Dermis blood vessel endothelial cell (primary cell): ENCODE data around the gene ITGAE. TPM values are rescaled to one million over a fixed set of nuclear protein-coding genes. Genes with fewer than 3 reads are reported as not detected.

Experiments used
- DNase-seq: peaks from one replicate; pipeline ENCODE4 v3.0.0; 2010
- total RNA-seq: library from RNA; depleted of rRNA; stranded (reverse); fragments of >200 nt; gene quantifications from 2 replicates; pipeline ENCODE4 v1.2.3, GENCODE V29; 2014

Gene ITGAE
- total RNA-seq, 1 donor from 2014 or later: 15.7 TPM

DNA sequence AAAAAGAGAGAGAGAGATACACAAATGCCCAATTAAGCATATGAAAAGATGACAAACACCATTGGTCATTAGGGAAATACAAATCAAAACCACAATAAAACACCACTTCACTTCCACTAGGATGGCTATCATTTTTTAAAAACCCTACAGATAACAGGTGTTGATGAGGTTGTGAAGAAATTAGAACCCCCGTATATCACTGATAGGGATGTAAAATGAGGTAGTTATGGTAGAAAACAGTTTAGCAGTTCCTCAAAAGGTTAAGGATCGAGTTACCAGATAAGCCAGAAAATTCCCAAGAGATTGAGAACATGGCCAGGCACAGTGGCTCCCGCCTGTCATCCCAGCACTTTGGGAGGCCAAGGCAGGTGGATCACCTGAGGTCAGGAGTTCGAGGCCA, 107.8 kb downstream of the ITGAE start:
- no peak for DNase-seq

GRCh38 chr17:3692346-3692745, 108.6 kb downstream of the ITGAE start:
- no peak for DNase-seq

DNA sequence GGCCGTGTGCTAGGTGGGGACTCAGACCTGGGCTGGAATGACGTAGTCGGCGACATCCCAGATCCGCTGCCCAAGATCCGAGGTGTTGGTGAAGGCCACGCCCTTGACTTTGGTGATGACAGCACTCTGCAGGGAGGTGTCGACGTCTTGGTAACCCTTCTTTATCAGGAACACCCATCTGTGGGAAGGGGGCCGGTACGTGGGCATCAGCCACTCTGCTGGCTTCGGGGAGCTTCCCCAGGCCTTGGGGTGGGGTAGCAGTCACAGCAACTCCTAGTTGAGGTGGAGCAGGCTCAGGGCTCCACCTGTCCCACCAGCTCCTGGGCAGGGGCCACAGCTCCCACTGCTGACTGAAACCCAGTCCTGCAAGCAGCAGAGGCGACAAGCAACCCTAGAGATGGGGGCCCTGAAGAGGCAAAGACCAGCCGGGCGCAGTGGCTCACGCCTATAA, 109.3 kb downstream of the ITGAE start:
- DNase-seq: no peak

GRCh38 chr17:3690094-3690715, 110.8 kb downstream of the ITGAE start:
- DNase-seq: no peak

GRCh38 chr17:3689262-3690093, 111.5 kb downstream of the ITGAE start:
- no peak for DNase-seq

DNA sequence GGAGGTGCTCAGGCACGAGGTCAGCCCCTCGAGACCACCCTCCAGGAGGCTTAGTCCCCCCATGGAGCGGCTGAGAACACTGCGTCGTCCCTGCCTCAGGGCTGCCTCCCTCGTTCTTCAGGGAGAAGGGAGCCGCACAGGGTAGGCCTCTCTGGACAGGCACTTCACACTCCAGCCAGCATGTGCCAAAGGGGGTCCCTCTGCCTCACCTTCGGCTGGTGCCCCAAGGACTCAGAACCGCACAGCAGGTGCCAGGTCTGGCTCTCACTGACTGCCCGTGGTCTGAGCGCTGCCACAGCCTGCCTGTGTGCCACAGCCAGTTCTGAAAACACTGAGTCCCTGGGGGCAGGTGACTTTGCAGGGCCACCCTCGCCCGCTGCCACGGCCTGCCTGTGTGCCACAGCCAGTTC, 112.1 kb downstream of the ITGAE start:
- DNase-seq: no peak

GRCh38 chr17:3688027-3688553, 112.9 kb downstream of the ITGAE start:
- no peak for DNase-seq

GRCh38 chr17:3685174-3685573, 115.8 kb downstream of the ITGAE start:
- no peak for DNase-seq

GRCh38 chr17:3683054-3683511, 117.9 kb downstream of the ITGAE start:
- peak; percentile 61 for DNase-seq

- DNase-seq: no peak
These were observed 119.0 kb downstream of the ITGAE start for GRCh38 chr17:3682033-3682432.

DNA sequence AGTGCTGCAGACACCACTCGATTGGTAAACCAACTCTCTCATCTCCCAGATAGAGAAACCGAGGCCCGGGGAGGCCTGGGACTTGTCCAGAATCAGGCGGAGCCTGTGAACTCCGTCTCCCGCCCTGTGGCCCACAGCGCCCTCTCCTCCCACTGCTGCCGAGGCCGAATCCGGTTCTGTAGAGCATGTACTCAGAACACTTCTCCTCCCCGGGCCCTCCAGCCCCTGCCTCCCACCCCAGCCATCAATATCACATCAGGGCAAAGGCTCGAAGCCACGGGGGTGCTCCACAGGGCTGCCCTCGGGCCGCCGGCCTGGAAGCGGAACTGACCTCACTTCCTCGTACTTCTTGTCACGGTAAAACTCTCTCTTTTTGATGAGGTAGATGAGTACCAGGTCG, 119.4 kb downstream of the ITGAE start:
- DNase-seq: no peak

DNA sequence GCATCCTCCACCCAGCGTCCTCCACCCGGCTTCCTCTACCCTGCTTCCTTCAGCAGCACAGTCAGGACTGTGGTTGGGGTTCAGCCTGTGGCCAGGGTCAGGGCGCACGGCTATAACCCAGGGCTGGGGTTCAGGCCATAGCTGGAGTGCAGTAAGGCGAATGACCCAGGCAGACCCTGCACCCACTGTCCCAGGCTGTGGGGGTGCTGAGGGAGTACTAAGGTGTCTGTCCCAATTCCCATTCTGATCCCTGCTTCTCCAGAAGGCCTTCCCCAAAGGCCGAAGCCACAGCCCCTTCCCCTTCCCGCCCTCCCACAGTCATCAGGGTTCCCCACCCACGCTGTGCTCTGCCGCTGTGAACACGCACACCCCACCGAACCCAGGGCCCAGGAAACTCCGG, 119.9 kb downstream of the ITGAE start:
- no peak for DNase-seq

GRCh38 chr17:3679531-3680126, 121.4 kb downstream of the ITGAE start:
- no peak for DNase-seq

DNA sequence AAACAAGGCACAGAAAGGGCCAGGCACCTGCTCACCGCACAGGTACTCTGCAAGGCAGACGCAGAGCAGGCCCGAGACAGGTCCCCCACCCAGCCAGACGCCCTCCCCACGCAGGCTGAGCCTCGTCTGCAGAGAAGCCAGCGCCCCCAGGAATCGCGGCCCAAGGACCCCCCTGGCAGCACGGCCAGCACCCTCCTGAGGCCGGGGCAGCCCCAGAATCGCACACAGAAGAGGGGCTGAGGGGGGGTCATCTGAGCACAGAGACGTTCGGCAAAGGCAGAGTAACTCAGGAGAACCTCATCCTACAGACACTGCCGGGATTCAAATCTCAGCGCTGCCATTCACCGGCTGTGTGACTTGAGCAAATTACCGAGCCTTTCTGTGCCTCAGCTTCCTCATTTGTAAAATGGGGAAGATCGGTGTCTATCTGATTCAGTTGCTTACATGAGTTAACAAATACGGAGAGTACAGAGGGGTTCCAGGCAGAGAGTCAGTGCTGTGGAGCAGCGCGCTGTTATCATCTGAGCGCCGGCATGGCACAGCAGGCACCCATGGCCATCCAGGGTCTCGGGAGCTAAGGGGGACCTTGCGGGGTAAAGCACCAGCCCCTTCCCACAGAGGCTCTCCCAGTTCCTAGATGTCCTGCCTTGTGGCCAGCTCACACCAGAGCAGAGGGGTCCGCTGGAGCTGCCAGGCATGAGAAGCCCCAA, 122.0 kb downstream of the ITGAE start:
- DNase-seq: no peak

DNA sequence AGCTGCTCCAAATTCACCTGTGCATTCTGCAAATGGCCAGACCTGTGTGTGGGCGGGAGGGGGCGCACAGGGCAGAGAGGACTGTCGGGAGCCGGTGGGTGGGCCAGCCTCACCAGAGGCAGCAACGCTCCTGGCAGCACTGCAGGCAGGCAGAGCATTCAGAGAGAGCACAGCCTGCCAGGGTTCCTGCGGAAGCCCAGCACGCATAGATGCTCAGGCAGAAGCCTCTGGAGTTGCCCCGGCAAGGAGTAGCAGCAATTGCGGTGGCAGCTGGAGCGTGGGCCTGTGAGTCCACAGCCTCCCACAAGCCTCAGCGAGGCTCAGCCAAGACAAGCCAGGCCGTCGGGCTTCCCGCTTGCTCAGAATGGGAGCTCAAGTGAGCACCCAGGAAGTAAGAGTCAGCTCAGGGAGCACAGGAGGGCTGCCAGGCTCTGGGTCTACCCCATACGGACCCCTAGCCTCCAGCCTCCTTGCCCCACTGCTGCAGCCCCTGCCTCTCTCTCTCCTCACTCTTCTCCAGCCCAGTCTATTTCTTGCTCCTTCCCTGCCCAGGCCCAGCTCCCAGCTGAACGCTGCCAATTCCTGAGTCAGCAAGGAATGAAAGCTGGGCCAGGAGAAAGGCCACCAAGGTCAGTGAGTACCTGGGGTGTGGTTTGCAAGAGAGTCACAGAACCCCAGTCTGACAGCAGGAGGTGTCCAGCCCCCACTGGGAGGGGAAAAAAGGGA, 122.7 kb downstream of the ITGAE start:
- no peak for DNase-seq

DNA sequence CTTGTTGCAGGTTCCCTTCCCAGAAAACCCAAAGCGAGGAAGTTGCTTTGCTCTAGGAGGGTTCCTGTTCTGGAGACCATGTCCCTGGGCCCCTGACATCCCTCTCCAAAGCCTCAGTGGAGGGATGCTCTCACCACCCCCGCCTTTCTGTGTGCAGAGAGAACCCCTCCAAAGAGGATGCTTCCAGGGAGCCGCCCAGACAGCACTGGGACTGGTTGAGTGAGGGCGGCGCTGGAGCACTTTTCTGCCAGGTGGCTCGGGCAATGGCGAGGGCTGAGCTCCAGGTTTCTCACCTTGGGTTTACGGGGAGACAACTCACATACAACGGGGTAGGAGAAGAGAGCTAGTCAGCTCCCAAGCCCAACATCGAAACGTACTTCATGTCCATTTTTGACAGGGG, 125.1 kb downstream of the ITGAE start:
- DNase-seq: no peak

DNA sequence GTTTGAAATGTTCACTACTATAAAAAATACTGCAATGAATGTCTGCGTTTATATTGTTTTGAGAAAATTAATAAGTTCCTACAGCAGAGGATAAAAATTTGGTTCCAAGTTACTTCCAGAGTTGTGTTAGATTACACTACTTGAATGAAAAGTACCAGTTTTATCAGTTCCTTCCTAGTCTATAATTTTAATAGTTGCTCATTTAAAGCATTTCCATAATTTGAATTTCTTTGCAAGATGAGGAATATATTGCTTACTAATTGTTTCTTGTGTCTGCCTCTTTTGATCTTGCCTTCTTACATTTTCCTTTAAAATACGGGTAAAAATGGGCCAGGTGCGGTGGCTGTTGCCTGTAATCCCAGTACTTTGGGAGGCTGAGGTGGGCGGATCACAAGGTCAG, 128.4 kb downstream of the ITGAE start:
- no peak for DNase-seq

GRCh38 chr17:3669548-3669947, 131.4 kb downstream of the ITGAE start:
- no peak for DNase-seq

GRCh38 chr17:3669085-3669347, 132.0 kb downstream of the ITGAE start:
- DNase-seq: no peak

DNA sequence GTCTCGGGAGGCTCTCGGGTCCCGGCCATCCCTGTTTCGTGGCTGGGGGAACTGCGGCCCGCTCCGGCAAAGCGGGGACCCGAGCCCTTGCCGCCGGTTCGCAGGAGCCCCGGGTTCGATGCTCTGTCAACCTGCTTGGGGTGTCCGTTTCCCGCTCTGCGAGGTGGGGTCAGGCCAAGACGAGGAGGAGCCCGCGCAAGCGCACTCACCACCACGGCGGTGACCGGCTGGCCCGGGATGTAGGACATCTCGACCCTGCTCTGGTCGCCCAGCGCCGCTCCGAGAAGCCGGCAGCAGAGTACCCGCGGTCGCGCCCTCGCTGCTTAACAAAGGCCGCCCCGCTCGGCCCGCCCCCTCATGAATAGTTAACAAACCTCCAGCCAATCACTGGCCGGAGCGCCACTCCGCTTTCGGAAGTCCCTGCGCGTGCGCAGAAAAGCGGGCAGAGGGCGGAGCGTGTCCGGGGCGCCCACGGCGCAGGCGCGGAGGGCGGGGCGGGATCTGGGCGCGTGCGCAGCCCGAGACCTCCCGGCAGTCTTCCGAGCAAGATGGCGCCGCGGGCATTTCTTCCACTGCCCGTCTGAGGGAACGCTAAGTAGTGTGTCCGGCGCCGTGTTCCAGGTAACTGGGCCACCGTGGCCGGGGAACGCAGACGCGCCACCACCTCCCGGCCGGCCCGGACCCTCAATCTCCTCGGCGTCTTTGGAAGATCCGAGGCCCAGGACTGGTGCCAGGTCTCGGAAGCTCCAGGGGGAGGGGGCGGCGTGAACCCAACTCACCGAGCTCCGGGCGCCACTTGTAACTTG, 132.5 kb downstream of the ITGAE start, which contains the start of the genes EMC6 and TAX1BP3:
Gene EMC6, plus strand, starts transcription at position 534 of the 806 bp plus-strand sequence. CDS start 335 bp downstream, outside the sequence.
Gene TAX1BP3, minus strand, starts transcription at position 300 of the 806 bp plus-strand sequence. Its CDS starts 52 bp downstream, at position 248.
- peak; percentile 98 for DNase-seq
